NOMO-1 (cell line): ENCODE results near the gene RIMS4.
"Not testable (repeated sequence)": the region's sequence is repeated elsewhere in the genome, so short reads cannot be mapped to it uniquely, and the experiment has no call there.

Source experiments
- DNase-seq, 2 experiments: peaks; one replicate each; lab custom pipeline; 2025; ENCODE audit not compliant: unreplicated experiment in 2 of 2; lab: John Stamatoyannopoulos, UW

The RIMS4 gene

GRCh38 chr20:44832724-44833123 is 22.4 kb upstream of the RIMS4 start:
- no peak for DNase-seq

- DNase-seq: no peak
Observed at GRCh38 chr20:44830995-44831394, 20.6 kb upstream of the RIMS4 start.

GRCh38 chr20:44830523-44830922 is 20.2 kb upstream of the RIMS4 start:
- DNase-seq: no peak

GRCh38 chr20:44829688-44830087 is 19.3 kb upstream of the RIMS4 start:
- DNase-seq: no peak

- no peak for DNase-seq
Observed at GRCh38 chr20:44828640-44829039, 18.3 kb upstream of the RIMS4 start.

GRCh38 chr20:44827401-44827800 is 17.1 kb upstream of the RIMS4 start:
- no peak for DNase-seq

- not testable (repeated sequence) for DNase-seq
Observed at GRCh38 chr20:44821576-44821975, 11.2 kb upstream of the RIMS4 start.

- DNase-seq: no peak
Observed at GRCh38 chr20:44819936-44820335, 9.6 kb upstream of the RIMS4 start.

GRCh38 chr20:44817143-44817910 is 7.0 kb upstream of the RIMS4 start:
- DNase-seq: no peak

GRCh38 chr20:44814937-44815336 is 4.6 kb upstream of the RIMS4 start:
- DNase-seq: no peak

GRCh38 chr20:44811150-44811685 is 872 bp upstream of the RIMS4 start:
- no peak for DNase-seq

GRCh38 chr20:44810061-44810390 is 320 bp downstream of the RIMS4 start:
- DNase-seq: no peak

GRCh38 chr20:44809380-44810060 is 826 bp downstream of the RIMS4 start:
- DNase-seq: no peak

- no peak for DNase-seq
Observed at GRCh38 chr20:44807684-44808056, 2.7 kb downstream of the RIMS4 start.

GRCh38 chr20:44807051-44807683 is 3.2 kb downstream of the RIMS4 start:
- DNase-seq: no peak

GRCh38 chr20:44805979-44806620 is 4.2 kb downstream of the RIMS4 start:
- DNase-seq: no peak

GRCh38 chr20:44805335-44805978 is 4.9 kb downstream of the RIMS4 start:
- DNase-seq: no peak

GRCh38 chr20:44803383-44803941 is 6.9 kb downstream of the RIMS4 start:
- no peak for DNase-seq

- no peak for DNase-seq
Observed at GRCh38 chr20:44802702-44803101, 7.6 kb downstream of the RIMS4 start.

GRCh38 chr20:44800391-44801046 is 9.8 kb downstream of the RIMS4 start:
- DNase-seq: no peak
